Astrocyte of the spinal cord (primary cell): ENCODE results near the gene GNAQ.

Experiments
- DNase-seq: peaks from one replicate; pipeline ENCODE4 v3.0.0; 2011; ENCODE audit warnings: low read depth, low spot score
- H3K4me3 ChIP-seq: 2 replicates; pipeline ENCODE4 v1.5.1; 2011; ENCODE audit warnings: low read depth, mild to moderate bottlenecking, low read length, moderate library complexity
- in situ Hi-C: cut with HindIII; loops from 2 replicates; pipeline ENCODE4 v1.10.0; 2017; ENCODE audit warnings: low sequenced_read_pairs
- TF ChIP-seq, protein P1 (sequence below): IDR thresholded peaks from 2 replicates; pipeline ENCODE4 v1.5.1; 2012; ENCODE audit warnings: low read depth, mild to moderate bottlenecking, low read length, inconsistent platforms

GNAQ gene

GRCh38 chr9:77841739-77842386 lies 189.7 kb downstream of the GNAQ start:
- in situ Hi-C loops: no loop called here
- H3K4me3 ChIP-seq: no peak overlapping the region
- TF ChIP-seq, protein P1, sequence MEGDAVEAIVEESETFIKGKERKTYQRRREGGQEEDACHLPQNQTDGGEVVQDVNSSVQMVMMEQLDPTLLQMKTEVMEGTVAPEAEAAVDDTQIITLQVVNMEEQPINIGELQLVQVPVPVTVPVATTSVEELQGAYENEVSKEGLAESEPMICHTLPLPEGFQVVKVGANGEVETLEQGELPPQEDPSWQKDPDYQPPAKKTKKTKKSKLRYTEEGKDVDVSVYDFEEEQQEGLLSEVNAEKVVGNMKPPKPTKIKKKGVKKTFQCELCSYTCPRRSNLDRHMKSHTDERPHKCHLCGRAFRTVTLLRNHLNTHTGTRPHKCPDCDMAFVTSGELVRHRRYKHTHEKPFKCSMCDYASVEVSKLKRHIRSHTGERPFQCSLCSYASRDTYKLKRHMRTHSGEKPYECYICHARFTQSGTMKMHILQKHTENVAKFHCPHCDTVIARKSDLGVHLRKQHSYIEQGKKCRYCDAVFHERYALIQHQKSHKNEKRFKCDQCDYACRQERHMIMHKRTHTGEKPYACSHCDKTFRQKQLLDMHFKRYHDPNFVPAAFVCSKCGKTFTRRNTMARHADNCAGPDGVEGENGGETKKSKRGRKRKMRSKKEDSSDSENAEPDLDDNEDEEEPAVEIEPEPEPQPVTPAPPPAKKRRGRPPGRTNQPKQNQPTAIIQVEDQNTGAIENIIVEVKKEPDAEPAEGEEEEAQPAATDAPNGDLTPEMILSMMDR: peak; percentile 44
- DNase-seq: no peak

GRCh38 chr9:77839459-77840140 lies 192.0 kb downstream of the GNAQ start:
- no peak overlapping the region for H3K4me3 ChIP-seq
- in situ Hi-C loops: no loop called here
- DNase-seq: peak; percentile 75
- TF ChIP-seq, protein P1: no peak

GRCh38 chr9:77838986-77839385 lies 192.6 kb downstream of the GNAQ start:
- TF ChIP-seq, protein P1: no peak
- H3K4me3 ChIP-seq: no peak overlapping the region
- DNase-seq: no peak
- in situ Hi-C loops: no loop called here

GRCh38 chr9:77834898-77835488 lies 196.6 kb downstream of the GNAQ start:
- in situ Hi-C loops: no loop called here
- H3K4me3 ChIP-seq: no peak overlapping the region
- TF ChIP-seq, protein P1: no peak
- no peak for DNase-seq

DNA sequence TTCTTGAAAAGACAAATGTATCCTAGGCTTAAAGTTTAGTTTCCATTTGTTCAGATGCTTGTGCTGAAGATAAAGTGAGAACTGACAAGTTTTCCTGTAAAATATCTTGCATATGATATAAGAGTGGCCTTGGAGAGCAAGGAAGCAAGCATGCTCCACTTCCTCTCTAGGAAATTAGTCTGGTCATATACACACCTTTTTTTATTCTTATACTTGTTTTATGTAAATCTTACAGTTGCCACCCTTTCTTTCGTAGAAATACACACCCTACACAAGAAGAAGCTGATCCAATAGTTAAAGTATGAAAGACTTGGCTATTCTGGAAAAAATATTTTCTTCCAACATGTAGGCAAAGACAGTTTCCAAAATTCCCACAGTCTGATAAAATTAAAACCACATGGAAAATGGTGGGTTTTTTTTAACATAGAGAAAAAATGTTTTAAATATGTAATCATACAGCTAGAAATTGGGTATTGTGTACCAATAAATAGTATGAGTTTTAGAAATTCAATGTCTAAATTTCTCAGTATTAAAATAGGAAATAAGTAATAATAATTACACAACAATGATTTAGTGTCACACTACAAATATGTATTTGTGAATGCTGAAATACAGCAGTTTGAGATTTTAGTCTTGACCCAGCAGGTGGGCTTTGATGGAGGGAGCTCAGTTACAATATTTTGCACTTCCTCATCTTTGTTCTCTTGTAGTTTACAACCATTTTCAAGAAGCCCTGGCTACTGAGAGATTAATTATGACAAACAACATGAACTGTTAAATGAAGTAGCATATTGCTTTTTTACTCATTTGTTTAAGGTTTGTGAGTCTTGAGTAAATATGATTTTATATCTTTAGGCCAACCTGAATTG lies 197.8 kb downstream of the GNAQ start:
- TF ChIP-seq, protein P1: no peak
- no peak for DNase-seq
- in situ Hi-C loops: no loop called here
- no peak overlapping the region for H3K4me3 ChIP-seq

DNA sequence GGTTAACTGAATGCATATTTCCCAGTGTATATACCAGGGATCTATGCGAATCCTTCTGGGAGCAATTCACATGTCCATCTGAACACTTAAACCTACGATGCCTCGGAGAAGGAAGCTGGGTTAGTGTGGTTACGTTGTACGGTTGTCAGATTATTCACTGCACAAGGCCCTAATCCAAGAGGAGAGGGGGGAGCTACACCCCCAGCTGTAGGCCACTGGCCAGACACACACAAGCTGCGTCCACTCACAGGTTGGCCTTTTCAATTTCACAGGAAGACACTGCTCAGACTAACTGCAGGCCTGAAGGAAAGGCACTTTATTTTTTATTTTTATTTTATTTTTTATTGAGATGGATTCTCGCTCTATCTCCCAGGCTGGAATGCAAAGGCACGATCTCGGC lies 199.0 kb downstream of the GNAQ start:
- H3K4me3 ChIP-seq: no peak overlapping the region
- DNase-seq: no peak
- in situ Hi-C loops: no loop called here
- TF ChIP-seq, protein P1: no peak
